ENCODE data around the gene NELL1. TPM values are rescaled to one million over a fixed set of nuclear protein-coding genes. Genes with fewer than 3 reads are reported as not detected.

NELL1 gene
- total and polyA plus RNA-seq, 2 donors (not counting 1 experiment from before 2014, with no cell fraction given), result not detected

GRCh38 chr11:20719821-20720220 lies 50.4 kb downstream of the NELL1 start:
- Histone ChIP-seq H3K4me3 (replicated peaks in 1 of 4; ENCODE audit: control extremely low read depth in 1 of 4, insufficient read depth in 1 of 4, low read depth in 3 of 4, low read length in 4 of 4) (no peak overlapping the region), H3K9ac (ENCODE audit: insufficient read depth, low read length) (no peak overlapping the region), H3K27ac (ENCODE audit: insufficient read depth, low read length) (no peak overlapping the region)

GRCh38 chr11:20723366-20723765 lies 54.0 kb downstream of the NELL1 start:
- no peak overlapping the region for H3K4me2 ChIP-seq (ENCODE audit: extremely low read depth, insufficient read depth, low read length)
- no peaks in the 10 kb centered on the region for H3K4me1 ChIP-seq (ENCODE audit: control insufficient read depth, extremely low read depth, insufficient read depth, low read length)
- no peak for TF ChIP-seq EZH2 (IDR thresholded peaks at IDR 0.05; ENCODE audit: low read length, missing control alignments)
- TF ChIP-seq, protein P1, sequence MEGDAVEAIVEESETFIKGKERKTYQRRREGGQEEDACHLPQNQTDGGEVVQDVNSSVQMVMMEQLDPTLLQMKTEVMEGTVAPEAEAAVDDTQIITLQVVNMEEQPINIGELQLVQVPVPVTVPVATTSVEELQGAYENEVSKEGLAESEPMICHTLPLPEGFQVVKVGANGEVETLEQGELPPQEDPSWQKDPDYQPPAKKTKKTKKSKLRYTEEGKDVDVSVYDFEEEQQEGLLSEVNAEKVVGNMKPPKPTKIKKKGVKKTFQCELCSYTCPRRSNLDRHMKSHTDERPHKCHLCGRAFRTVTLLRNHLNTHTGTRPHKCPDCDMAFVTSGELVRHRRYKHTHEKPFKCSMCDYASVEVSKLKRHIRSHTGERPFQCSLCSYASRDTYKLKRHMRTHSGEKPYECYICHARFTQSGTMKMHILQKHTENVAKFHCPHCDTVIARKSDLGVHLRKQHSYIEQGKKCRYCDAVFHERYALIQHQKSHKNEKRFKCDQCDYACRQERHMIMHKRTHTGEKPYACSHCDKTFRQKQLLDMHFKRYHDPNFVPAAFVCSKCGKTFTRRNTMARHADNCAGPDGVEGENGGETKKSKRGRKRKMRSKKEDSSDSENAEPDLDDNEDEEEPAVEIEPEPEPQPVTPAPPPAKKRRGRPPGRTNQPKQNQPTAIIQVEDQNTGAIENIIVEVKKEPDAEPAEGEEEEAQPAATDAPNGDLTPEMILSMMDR (conservative IDR thresholded peaks at IDR 0.05 in 1 of 2, IDR thresholded peaks at IDR 0.05 in 1 of 2; ENCODE audit: low read depth in 1 of 2, low read length in 2 of 2), result no peak
- H3K9ac ChIP-seq (ENCODE audit: insufficient read depth, low read length), result no peak overlapping the region
- H3K79me2 ChIP-seq (ENCODE audit: control insufficient read depth, insufficient read depth, low read length), result no peaks in the 10 kb centered on the region
- H3K4me3 ChIP-seq (replicated peaks in 1 of 4; ENCODE audit: control extremely low read depth in 1 of 4, insufficient read depth in 1 of 4, low read depth in 3 of 4, low read length in 4 of 4), result no peak overlapping the region
- DNase-seq (ENCODE audit: low read depth in 2 of 2), result no peak
- H3K36me3 ChIP-seq (ENCODE audit: control insufficient read depth, insufficient read depth, low read length), result no peaks in the 10 kb centered on the region
- no peaks in the 10 kb centered on the region for H3K9me3 ChIP-seq (ENCODE audit: control insufficient read depth, insufficient read depth, low read depth, low read length)
- H3K27me3 ChIP-seq (ENCODE audit: control insufficient read depth, insufficient read depth, low read length), result no peaks in the 10 kb centered on the region
- H4K20me1 ChIP-seq (ENCODE audit: control insufficient read depth, extremely low read depth, insufficient read depth, low read length), result no peaks in the 10 kb centered on the region
- no peak overlapping the region for H3K27ac ChIP-seq (ENCODE audit: insufficient read depth, low read length)
- H2AFZ ChIP-seq (ENCODE audit: low read length), result no peak overlapping the region

More at GRCh38 chr11:20719821-20720220, 50.4 kb downstream of the NELL1 start:
- H3K9me3 ChIP-seq (ENCODE audit: control insufficient read depth, insufficient read depth, low read depth, low read length), result no peaks in the 10 kb centered on the region
- H3K27me3 ChIP-seq (ENCODE audit: control insufficient read depth, insufficient read depth, low read length), result no peaks in the 10 kb centered on the region
- no peak overlapping the region for H2AFZ ChIP-seq (ENCODE audit: low read length)
- no peaks in the 10 kb centered on the region for H3K4me1 ChIP-seq (ENCODE audit: control insufficient read depth, extremely low read depth, insufficient read depth, low read length)
- H3K79me2 ChIP-seq (ENCODE audit: control insufficient read depth, insufficient read depth, low read length), result no peaks in the 10 kb centered on the region
- TF ChIP-seq, protein P1 (conservative IDR thresholded peaks at IDR 0.05 in 1 of 2, IDR thresholded peaks at IDR 0.05 in 1 of 2; ENCODE audit: low read depth in 1 of 2, low read length in 2 of 2), result no peak
- no peak for TF ChIP-seq EZH2 (IDR thresholded peaks at IDR 0.05; ENCODE audit: low read length, missing control alignments)
- no peak for DNase-seq (ENCODE audit: low read depth in 2 of 2)
- H3K4me2 ChIP-seq (ENCODE audit: extremely low read depth, insufficient read depth, low read length), result no peak overlapping the region
- H4K20me1 ChIP-seq (ENCODE audit: control insufficient read depth, extremely low read depth, insufficient read depth, low read length), result no peaks in the 10 kb centered on the region
- H3K36me3 ChIP-seq (ENCODE audit: control insufficient read depth, insufficient read depth, low read length), result no peaks in the 10 kb centered on the region

- no peak for TF ChIP-seq EZH2 (IDR thresholded peaks at IDR 0.05; ENCODE audit: low read length, missing control alignments)
- TF ChIP-seq, protein P1 (conservative IDR thresholded peaks at IDR 0.05 in 1 of 2, IDR thresholded peaks at IDR 0.05 in 1 of 2; ENCODE audit: low read depth in 1 of 2, low read length in 2 of 2), result no peak
- Histone ChIP-seq H3K27me3 (ENCODE audit: control insufficient read depth, insufficient read depth, low read length) (no peaks in the 10 kb centered on the region), H3K4me2 (ENCODE audit: extremely low read depth, insufficient read depth, low read length) (no peak overlapping the region), H3K4me3 (replicated peaks in 1 of 4; ENCODE audit: control extremely low read depth in 1 of 4, insufficient read depth in 1 of 4, low read depth in 3 of 4, low read length in 4 of 4) (no peak overlapping the region), H2AFZ (ENCODE audit: low read length) (no peak overlapping the region), H3K79me2 (ENCODE audit: control insufficient read depth, insufficient read depth, low read length) (no peaks in the 10 kb centered on the region), H3K36me3 (ENCODE audit: control insufficient read depth, insufficient read depth, low read length) (no peaks in the 10 kb centered on the region), H4K20me1 (ENCODE audit: control insufficient read depth, extremely low read depth, insufficient read depth, low read length) (no peaks in the 10 kb centered on the region), H3K9ac (ENCODE audit: insufficient read depth, low read length) (no peak overlapping the region), H3K27ac (ENCODE audit: insufficient read depth, low read length) (no peak overlapping the region), H3K9me3 (ENCODE audit: control insufficient read depth, insufficient read depth, low read depth, low read length) (no peaks in the 10 kb centered on the region), H3K4me1 (ENCODE audit: control insufficient read depth, extremely low read depth, insufficient read depth, low read length) (no peaks in the 10 kb centered on the region)
- DNase-seq (ENCODE audit: low read depth in 2 of 2), result no peak
Observed at GRCh38 chr11:20729597-20730105, 60.3 kb downstream of the NELL1 start.
